ENCODE results near the gene ZNF738.

DNA sequence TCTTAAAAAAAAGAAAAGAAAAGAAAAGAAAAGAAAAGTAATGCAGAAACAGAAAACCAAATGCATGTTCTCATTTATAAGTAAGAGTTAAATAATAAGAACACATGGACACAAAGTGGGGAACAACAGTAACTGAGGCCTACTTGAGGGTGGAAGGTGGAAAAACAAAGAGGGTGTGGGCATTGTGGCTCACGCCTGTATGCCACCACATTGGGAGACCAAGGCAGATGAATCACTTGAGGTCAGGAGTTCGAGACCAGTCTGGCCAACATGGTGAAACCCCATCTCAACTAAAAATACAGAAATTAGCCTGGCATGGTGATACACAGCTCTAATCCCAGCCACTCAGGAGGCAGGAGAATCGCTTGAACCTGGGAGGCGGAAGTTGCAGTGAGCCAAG, 37.7 kb upstream of the ZNF738 start:
- TF ChIP-seq, protein P1, sequence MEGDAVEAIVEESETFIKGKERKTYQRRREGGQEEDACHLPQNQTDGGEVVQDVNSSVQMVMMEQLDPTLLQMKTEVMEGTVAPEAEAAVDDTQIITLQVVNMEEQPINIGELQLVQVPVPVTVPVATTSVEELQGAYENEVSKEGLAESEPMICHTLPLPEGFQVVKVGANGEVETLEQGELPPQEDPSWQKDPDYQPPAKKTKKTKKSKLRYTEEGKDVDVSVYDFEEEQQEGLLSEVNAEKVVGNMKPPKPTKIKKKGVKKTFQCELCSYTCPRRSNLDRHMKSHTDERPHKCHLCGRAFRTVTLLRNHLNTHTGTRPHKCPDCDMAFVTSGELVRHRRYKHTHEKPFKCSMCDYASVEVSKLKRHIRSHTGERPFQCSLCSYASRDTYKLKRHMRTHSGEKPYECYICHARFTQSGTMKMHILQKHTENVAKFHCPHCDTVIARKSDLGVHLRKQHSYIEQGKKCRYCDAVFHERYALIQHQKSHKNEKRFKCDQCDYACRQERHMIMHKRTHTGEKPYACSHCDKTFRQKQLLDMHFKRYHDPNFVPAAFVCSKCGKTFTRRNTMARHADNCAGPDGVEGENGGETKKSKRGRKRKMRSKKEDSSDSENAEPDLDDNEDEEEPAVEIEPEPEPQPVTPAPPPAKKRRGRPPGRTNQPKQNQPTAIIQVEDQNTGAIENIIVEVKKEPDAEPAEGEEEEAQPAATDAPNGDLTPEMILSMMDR (IDR thresholded peaks at IDR 0.05) = no peak
- no peak for TF ChIP-seq POLR2A (IDR thresholded peaks at IDR 0.05)

Data from breast epithelium (tissue), 3 donors.